Middle frontal gyrus (tissue), 1 donor: ENCODE results near the gene KIF3B.
"Not testable (repeated sequence)": the region's sequence is repeated elsewhere in the genome, so short reads cannot be mapped to it uniquely, and the experiment has no call there.

Source experiments
- DNase-seq: peaks from one replicate; pipeline ENCODE4 v3.0.0-alpha.2; 2015; ENCODE audit warnings: low spot score; ENCODE audit errors: extremely low spot score

The KIF3B gene

GRCh38 chr20:32355907-32356621 lies 78.6 kb downstream of the KIF3B start:
- not testable (repeated sequence) for DNase-seq

- no peak for DNase-seq
These were observed 79.3 kb downstream of the KIF3B start for GRCh38 chr20:32356622-32357374.

- no peak for DNase-seq
These were observed 80.0 kb downstream of the KIF3B start for GRCh38 chr20:32357375-32357868.

- DNase-seq, result peak; percentile 91
These were observed 80.6 kb downstream of the KIF3B start, which contains the start of gene ASXL1 for GRCh38 chr20:32357869-32358631. TSS of gene ASXL1 (plus strand) at chr20:32358331. CDS start at chr20:32358776, 445 bp downstream.

GRCh38 chr20:32358632-32358882 lies 81.1 kb downstream of the KIF3B start:
- DNase-seq, result no peak

- no peak for DNase-seq
These were observed 81.6 kb downstream of the KIF3B start for GRCh38 chr20:32358883-32359632.

GRCh38 chr20:32359633-32360332 lies 82.3 kb downstream of the KIF3B start:
- DNase-seq, result no peak

- no peak for DNase-seq
These were observed 82.8 kb downstream of the KIF3B start for GRCh38 chr20:32360333-32360634.

- DNase-seq, result no peak
These were observed 85.5 kb downstream of the KIF3B start for GRCh38 chr20:32362901-32363364.

GRCh38 chr20:32363492-32363891 lies 86.0 kb downstream of the KIF3B start:
- DNase-seq, result no peak

GRCh38 chr20:32364554-32365208 lies 87.2 kb downstream of the KIF3B start:
- DNase-seq, result no peak

- DNase-seq, result no peak
These were observed 88.1 kb downstream of the KIF3B start for GRCh38 chr20:32365564-32365963.

GRCh38 chr20:32366380-32366779 lies 88.9 kb downstream of the KIF3B start:
- no peak for DNase-seq

GRCh38 chr20:32368323-32368722 lies 90.9 kb downstream of the KIF3B start:
- DNase-seq, result no peak

GRCh38 chr20:32368925-32369324 lies 91.5 kb downstream of the KIF3B start:
- no peak for DNase-seq

- no peak for DNase-seq
These were observed 93.4 kb downstream of the KIF3B start for GRCh38 chr20:32370897-32371296.

- DNase-seq, result no peak
These were observed 101.0 kb downstream of the KIF3B start for GRCh38 chr20:32378461-32378860.

GRCh38 chr20:32380037-32380436 lies 102.6 kb downstream of the KIF3B start:
- not testable (repeated sequence) for DNase-seq

GRCh38 chr20:32380745-32381144 lies 103.3 kb downstream of the KIF3B start:
- no peak for DNase-seq
